NCI-H524 treated with DMSO at 0.1 percent for 48 hours (cell line): ENCODE measurements around the gene CCDC85C.

Source experiments
- DNase-seq: peaks from one replicate; lab custom pipeline; 2025; lab: John Stamatoyannopoulos, UW

CCDC85C gene

GRCh38 chr14:99509871-99510555 is 94.0 kb downstream of the CCDC85C start:
- DNase-seq: peak; percentile 83

DNA sequence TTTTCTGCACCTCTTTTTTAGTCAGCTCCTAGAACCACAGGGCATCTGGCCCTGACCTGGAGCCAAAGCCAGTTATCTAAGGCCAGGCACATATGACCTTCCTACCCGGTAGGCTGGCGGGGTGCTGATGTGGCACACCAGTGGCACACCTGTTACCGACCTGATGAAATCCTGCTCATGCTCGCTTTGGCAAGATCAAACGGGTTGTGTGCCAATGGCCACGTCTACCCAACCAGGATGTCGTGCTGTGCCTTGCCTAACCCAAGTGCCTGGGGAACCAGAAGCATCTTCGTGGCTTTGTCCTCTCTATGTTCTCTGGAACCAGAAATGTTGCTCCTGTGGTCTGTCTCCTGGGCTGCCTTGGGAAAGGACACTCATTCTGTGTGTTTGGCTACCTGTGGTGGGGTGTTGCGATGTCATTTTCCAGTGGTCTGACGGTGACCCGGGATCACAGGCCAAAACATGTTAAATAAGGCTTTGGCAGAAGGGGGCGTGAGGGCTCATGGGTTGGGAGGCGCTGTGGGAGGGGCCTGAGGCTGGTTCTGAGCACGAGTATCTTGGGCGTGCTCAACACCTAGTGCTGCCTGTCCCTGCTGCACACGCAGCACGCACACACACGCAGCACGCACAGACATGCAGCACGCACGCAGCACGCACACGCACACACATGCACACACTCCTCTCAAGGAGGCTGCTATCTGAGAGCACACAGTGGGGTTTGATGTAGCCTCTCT is 94.9 kb downstream of the CCDC85C start:
- no peak for DNase-seq

GRCh38 chr14:99507860-99508640 is 96.0 kb downstream of the CCDC85C start:
- no peak for DNase-seq

DNA sequence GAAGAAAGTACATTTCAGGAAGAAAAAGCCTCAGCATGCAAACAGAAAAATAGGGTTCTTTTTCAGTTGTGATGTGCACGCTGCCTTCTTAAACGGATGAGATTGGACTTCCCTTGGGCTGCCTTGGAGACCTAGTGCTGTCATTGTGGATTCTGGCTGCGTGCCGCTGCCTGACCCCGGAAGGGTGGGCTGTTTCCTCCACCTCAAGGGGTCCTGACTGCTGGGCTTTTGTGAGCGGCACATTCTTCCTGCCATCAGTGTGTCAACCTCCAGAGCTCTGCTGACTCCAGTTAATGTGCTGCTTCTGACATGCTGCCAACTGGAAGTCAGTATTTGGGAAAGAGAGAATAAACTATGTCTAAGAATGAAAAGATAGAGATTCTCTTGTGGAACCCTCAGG is 97.7 kb downstream of the CCDC85C start:
- DNase-seq: no peak

DNA sequence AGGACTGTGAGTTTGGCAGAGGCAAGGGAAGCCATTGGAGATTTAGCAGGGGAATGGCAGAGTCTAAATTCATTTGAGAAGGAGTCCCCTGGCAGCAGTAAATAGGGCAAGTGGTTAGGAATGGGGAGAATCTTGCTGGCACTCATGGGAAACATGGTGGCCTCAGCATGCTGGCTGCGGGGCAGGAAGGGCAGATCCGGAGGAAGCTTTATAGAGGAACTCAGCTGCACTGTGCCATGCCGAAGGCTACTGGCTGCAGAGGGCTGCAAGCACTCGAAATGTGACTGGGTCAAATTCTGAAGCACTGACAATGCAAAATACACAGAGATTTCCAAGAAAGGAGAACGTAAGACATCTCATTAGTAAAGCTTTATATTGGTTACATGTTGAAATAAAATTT is 98.9 kb downstream of the CCDC85C start:
- no peak for DNase-seq

DNA sequence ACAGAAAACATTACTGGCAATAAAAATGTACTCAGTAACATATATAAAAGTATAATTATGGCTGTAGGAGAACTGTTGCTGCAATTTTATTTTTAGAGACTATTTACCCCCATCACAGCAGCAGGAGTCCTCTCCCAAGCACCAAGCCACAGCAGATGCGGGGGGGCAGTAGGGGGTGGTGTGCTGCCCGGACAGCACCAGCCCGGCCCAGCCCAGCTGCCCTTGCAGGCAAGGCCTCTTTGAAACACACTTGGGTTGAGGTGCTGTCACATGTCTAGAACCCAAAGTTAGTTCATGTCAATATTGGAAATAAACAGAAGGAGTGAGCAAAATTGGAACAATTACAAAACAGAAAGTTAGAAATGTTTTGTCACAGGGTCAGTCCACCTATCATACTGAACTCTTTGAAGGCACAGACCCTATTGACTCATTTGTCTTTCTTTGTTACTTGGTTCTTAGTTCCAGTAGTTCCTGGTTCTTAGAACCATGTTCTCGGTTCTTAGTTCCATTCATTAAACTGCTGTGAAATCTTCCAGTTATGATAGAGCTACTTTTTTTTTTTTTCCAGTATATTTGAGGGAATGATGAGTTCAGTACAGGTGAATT is 100.1 kb downstream of the CCDC85C start:
- DNase-seq: no peak

GRCh38 chr14:99502989-99503421 is 101.0 kb downstream of the CCDC85C start:
- no peak for DNase-seq

DNA sequence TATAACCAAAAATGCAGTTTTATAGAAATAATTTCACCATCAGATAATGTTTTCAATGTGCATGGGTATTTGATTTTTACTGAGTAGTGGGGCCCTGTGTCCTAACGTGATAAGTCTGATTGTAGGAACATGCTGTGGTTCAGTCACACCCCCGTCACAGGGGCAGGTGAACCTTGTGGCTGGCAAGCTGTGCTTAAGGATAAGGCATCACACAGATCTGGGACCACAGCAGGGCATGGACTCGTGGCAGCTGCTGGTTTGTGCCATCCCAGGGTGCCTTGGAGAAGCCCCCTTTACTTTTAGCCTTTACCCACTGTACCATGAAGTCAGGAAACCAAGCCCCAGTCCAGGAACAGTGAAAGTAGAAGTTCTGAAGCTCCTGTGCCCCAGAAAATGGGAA is 106.1 kb downstream of the CCDC85C start:
- DNase-seq: no peak

- no peak for DNase-seq
Observed at GRCh38 chr14:99497341-99497740, 106.7 kb downstream of the CCDC85C start.

DNA sequence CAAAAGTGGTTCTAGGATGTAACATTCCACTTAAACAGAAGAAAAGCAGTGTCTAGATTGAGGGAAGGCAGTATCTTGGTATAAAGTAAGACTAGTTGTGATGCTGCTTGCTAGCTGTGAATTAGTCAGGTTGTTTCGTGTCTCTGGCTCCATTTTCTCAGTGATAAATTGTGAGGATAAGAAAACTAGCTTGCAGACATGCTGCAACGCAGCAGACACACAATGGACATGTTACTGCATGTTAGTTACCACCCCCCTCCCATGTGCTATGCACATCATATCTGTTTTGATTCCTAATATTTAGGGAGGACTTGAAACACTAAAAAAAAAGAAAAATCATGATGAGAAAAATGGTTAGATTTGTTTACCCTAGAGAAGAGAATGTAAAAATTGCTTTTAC is 119.9 kb downstream of the CCDC85C start:
- DNase-seq: no peak

- no peak for DNase-seq
Observed at GRCh38 chr14:99481745-99482099, 122.3 kb downstream of the CCDC85C start.

DNA sequence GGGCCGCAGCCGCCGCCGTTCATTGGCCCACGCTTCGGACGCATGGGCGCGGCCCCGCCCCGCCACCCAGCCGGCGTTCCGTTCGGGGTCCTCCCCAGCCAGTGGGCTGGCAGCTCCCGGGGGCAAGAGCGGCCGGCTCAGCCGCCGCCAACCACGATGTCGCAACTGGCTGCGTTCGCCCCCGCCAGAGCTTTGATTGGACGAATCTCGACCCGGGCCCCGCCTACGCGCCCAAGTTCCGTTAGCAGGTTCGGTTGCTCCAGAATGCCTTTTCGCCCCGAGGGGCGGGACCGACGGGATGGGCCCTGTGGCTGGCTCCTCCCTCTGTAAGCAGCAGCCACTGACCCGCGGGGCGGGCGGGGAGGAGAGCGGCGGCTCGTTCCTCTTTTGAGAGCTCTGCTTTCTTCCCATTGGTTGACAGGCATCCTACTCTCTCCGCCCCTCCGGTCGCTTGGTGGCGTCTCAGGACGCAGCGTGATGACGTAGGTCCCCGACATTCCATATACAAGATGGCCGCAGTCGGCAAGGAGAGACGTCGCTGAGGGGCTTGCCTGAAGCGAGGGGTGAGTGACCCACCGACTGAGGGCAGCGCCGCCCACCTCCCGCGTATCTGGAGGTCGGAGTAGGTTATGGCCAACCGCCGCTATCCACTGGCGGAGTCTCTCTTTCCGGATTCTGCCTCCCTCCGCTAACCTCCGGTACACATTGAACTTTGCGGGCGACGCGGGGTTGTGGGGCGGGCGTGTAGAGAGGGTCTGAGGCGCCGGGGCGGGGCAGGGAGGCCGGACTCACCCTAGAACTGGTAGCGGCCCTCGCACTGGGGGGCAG is 122.9 kb downstream of the CCDC85C start, which contains the start of gene CCNK:
TSS of gene CCNK (plus strand) at position 493 of the 828 bp plus-strand sequence. CDS start 11,269 bp downstream, outside the sequence.
- DNase-seq: peak; percentile 100

- DNase-seq: no peak
Observed at GRCh38 chr14:99479906-99480869, 123.8 kb downstream of the CCDC85C start, which contains the start of gene SETD3. Gene SETD3 (minus strand): TSS chr14:99480859. CDS start chr14:99465805, 15,054 bp downstream.

DNA sequence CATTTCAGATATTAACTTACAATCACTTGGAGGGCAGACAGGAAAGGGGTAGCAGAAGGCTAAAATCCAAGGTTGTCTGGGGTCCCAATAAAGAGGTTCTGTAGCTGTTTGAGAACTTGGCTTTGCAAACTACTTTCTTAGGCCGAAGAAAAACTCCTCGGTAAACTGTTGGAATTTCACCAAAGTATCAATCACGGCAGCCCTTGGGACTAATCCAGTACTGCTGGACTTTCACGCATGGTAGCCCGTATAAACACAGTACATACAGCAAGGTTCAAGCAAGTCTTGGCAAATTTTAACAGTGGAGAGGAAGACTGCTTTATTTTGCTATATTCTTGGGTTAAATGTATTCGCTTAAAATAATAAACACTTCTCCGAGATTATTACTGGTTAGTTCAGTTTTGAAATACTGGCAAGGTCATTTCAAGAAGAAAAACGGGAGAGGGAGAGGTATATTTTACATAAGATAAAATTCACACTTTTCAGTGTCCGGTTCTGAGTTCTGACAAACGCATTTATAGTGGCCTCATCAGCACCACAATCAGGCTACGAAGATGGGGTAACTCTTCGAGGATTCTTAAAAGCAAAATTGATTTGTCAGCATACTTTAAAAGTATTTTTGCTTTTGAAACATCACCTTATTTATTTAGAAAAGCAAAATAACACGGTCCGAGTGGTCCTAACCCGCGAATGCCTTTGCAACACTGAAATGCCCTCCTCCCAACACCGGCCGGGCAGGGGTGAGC is 124.7 kb downstream of the CCDC85C start:
- no peak for DNase-seq

GRCh38 chr14:99478128-99478527 is 125.9 kb downstream of the CCDC85C start:
- no peak for DNase-seq

DNA sequence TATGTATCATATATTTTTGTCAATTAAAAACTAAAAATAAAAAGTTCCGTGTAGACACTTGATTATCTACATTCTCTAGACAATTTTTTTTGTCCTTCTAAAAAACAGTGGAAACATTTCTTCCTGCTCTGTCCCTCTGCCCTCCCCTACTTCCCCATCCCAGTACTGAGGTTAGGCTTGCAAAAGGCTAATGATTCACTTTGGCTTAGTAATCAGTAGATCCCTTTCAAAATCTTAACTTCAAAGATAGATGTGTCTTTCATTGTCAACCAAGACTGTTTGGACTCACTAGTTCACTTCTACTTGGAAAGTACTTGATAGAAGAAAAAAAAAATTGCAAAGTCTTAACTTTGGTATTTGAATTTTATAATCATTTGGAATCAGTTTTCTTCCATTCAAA is 127.1 kb downstream of the CCDC85C start:
- no peak for DNase-seq

GRCh38 chr14:99475660-99476059 is 128.3 kb downstream of the CCDC85C start:
- DNase-seq: no peak

DNA sequence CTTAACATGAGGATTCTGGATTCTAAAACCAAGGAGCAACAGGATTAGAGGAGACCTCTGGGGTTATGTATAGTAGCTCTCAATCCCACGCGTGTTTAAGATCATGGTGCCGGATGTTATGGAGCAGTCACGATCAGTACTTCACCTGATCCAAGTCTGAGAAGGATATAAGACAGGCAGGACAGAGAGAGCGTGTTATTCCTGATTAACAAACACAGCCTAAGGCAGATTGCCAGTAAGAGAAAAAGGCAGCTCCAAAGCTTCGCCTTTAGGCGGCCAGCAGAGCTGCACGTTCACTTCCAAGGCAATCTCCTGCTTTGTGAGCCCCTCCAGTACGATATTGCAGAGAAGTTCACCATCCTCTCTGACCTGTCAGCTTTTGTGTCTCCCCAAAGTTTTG is 128.8 kb downstream of the CCDC85C start:
- no peak for DNase-seq

DNA sequence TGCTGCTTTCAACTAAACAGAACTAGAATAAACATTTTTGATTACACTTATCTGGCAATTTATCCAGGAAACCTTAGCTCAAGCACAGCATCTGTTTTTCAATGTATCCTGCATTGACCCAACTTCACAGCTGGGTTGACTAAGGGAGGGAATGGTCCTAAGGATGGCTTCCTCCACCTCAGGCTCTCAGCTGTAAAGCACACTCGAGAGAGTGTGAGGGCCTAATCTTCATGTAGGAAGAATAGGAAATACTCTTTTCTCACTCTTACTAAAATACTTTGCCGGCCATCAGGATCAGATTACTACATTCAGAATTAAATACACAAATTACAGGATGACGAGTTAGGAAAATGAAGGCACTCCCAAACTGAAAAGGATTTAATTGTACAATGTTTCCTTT is 130.5 kb downstream of the CCDC85C start:
- DNase-seq: no peak
